ENCODE measurements around the gene NTN4.
"Not testable (repeated sequence)": the region's sequence is repeated elsewhere in the genome, so short reads cannot be mapped to it uniquely, and the experiment has no call there.

DNA sequence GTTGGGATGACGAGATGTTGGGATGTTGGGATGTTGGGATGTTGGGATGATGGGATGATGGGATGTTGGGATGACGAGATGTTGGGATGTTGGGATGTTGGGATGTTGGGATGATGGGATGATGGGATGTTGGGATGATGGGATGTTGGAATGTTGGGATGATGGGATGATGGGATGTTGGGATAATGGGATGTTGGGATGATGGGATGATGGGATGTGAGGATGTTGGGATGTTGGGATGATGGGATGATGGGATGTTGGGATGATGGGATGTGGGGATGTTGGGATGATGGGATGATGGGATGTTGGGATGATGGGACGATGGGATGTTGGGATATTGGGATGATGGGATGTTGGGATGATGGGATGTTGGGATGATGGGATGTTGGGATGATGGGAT lies 135.9 kb downstream of the NTN4 start:
- TF ChIP-seq, protein P1, sequence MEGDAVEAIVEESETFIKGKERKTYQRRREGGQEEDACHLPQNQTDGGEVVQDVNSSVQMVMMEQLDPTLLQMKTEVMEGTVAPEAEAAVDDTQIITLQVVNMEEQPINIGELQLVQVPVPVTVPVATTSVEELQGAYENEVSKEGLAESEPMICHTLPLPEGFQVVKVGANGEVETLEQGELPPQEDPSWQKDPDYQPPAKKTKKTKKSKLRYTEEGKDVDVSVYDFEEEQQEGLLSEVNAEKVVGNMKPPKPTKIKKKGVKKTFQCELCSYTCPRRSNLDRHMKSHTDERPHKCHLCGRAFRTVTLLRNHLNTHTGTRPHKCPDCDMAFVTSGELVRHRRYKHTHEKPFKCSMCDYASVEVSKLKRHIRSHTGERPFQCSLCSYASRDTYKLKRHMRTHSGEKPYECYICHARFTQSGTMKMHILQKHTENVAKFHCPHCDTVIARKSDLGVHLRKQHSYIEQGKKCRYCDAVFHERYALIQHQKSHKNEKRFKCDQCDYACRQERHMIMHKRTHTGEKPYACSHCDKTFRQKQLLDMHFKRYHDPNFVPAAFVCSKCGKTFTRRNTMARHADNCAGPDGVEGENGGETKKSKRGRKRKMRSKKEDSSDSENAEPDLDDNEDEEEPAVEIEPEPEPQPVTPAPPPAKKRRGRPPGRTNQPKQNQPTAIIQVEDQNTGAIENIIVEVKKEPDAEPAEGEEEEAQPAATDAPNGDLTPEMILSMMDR (IDR thresholded peaks at IDR 0.05) = not testable (repeated sequence)
- TF ChIP-seq POLR2AphosphoS5, POLR2A (IDR thresholded peaks at IDR 0.05): not testable (repeated sequence)
